ENCODE results near the gene BRAT1. TPM values are rescaled to one million over a fixed set of nuclear protein-coding genes. Genes with fewer than 3 reads are reported as not detected.

BRAT1 gene
- total RNA-seq, 1 donor: 23.3 TPM

- TF ChIP-seq CTCF (IDR thresholded peaks at IDR 0.05; ENCODE audit: insufficient read depth, low read depth, low read length): no peak
- H3K4me3 ChIP-seq (ENCODE audit: low read depth, low read length): no peak overlapping the region
- DNase-seq (ENCODE audit: low read depth): no peak
These were observed 45.9 kb downstream of the BRAT1 start for GRCh38 chr7:2509298-2509906.

GRCh38 chr7:2508327-2509215 is 46.8 kb downstream of the BRAT1 start:
- no peak for TF ChIP-seq CTCF (IDR thresholded peaks at IDR 0.05; ENCODE audit: insufficient read depth, low read depth, low read length)
- no peak overlapping the region for H3K4me3 ChIP-seq (ENCODE audit: low read depth, low read length)
- peak; percentile 63 for DNase-seq (ENCODE audit: low read depth)

GRCh38 chr7:2507917-2508306 is 47.4 kb downstream of the BRAT1 start:
- no peak overlapping the region for H3K4me3 ChIP-seq (ENCODE audit: low read depth, low read length)
- no peak for DNase-seq (ENCODE audit: low read depth)
- no peak for TF ChIP-seq CTCF (IDR thresholded peaks at IDR 0.05; ENCODE audit: insufficient read depth, low read depth, low read length)

- TF ChIP-seq CTCF (IDR thresholded peaks at IDR 0.05; ENCODE audit: insufficient read depth, low read depth, low read length): no peak
- no peak for DNase-seq (ENCODE audit: low read depth)
- no peak overlapping the region for H3K4me3 ChIP-seq (ENCODE audit: low read depth, low read length)
These were observed 48.0 kb downstream of the BRAT1 start for GRCh38 chr7:2507208-2507916.

- no peak overlapping the region for H3K4me3 ChIP-seq (ENCODE audit: low read depth, low read length)
- TF ChIP-seq CTCF (IDR thresholded peaks at IDR 0.05; ENCODE audit: insufficient read depth, low read depth, low read length): no peak
- DNase-seq (ENCODE audit: low read depth): no peak
These were observed 49.9 kb downstream of the BRAT1 start for GRCh38 chr7:2505401-2505800.

GRCh38 chr7:2504889-2505375 is 50.4 kb downstream of the BRAT1 start:
- no peak for DNase-seq (ENCODE audit: low read depth)
- H3K4me3 ChIP-seq (ENCODE audit: low read depth, low read length): no peak overlapping the region
- TF ChIP-seq CTCF (IDR thresholded peaks at IDR 0.05; ENCODE audit: insufficient read depth, low read depth, low read length): no peak
